Measurements from ENCODE around the gene ZNF483. TPM values are rescaled to one million over a fixed set of nuclear protein-coding genes. Genes with fewer than 3 reads are reported as not detected.

The ZNF483 gene
- total and polyA plus RNA-seq, 9 of the 15 experiments (the other 6 are each of a cell fraction or from before 2014, with no cell fraction given), result 0.04 to 1.0 (median 0.38) TPM

- TF ChIP-seq ZNF407 (IDR thresholded peaks at IDR 0.05; ENCODE audit: low read depth) (no peak), HMBOX1 (IDR thresholded peaks at IDR 0.05) (no peak), BRF1 (IDR thresholded peaks at IDR 0.05; ENCODE audit: borderline replicate concordance, extremely low read depth, insufficient read length) (no peak), JUND (IDR thresholded peaks at IDR 0.05; ENCODE audit: borderline replicate concordance, low read depth, low read length) (0 out of 2 replicates have a peak, but pooled peaks have one; percentile 9), JUND (tag; IDR thresholded peaks at IDR 0.05; ENCODE audit: borderline replicate concordance, low read depth, low read length) (no peak; the same call in 2 of the 3 replicates), ZZZ3 (IDR thresholded peaks at IDR 0.05) (no peak), CEBPZ (IDR thresholded peaks at IDR 0.05; ENCODE audit: borderline replicate concordance, low read depth, low read length) (no peak), NFIX (CRISPR knock-in tag; IDR thresholded peaks at IDR 0.05; ENCODE audit: low read depth) (no peak), THAP12 (CRISPR knock-in tag; IDR thresholded peaks at IDR 0.05) (no peak)
These were observed 42.1 kb upstream of the ZNF483 start (continued) for GRCh38 chr9:111482694-111483438.

All from K562 (cell line).